Measurements from ENCODE around the gene NHLRC1. TPM values are rescaled to one million over a fixed set of nuclear protein-coding genes. Genes with fewer than 3 reads are reported as not detected.

NHLRC1 gene
- total and polyA plus RNA-seq, 4 donors, result 2.4 to 3.5 (median 3.1) TPM

DNA sequence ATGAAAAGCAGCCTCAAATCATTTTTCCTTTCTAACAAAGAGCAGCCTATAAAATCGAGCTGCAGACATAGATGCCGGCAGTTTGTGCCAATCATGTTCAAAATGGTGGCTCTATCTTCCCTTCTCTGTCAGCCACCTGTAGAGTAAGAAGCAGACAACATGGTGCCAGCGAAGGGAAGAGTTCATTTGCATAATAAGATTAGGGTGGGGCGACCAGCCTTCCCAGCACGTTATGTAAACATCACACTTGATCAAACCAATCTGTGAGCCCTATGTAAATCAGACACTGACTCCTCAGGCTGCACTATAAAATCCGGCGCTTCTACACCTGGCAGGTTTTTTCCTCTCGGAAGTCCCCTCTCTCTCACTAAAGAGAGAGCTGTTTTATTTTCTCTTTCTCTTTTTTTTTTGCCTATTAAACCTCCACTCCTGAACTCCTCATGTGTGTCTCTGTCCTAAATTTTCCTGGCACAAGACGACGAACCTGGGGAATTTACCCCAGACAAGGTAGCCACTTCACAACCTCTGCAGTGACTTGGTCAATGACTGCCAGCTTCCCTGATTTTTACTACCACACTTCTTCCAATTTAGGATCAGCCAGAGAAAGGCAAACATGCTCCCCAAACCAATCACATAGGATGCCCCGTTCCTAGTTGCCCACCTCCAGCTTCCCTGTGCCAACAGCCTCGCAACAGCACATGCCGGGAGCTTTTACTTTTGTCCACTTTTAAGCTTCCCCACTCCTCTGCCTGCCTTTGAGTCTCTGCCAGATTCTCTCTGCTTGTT lies 19.5 kb upstream of the NHLRC1 start:
- 83% methylated on average over 11 of the region's 13 CpGs for WGBS (ENCODE audit: insufficient coverage)
- H3K36me3 ChIP-seq (ENCODE audit: control insufficient read depth, insufficient read depth, low read length), result peaks cover 8% of the 10 kb centered on the region
- H3K9me3 ChIP-seq (ENCODE audit: control insufficient read depth, insufficient read depth, low read length), result no peaks in the 10 kb centered on the region
- no peak for DNase-seq (ENCODE audit: low read depth in 4 of 6, low spot score in 6 of 6)
- no peak overlapping the region for H3K4me3 ChIP-seq (ENCODE audit: low read depth, low read length)
- no peak overlapping the region for H3K27ac ChIP-seq (ENCODE audit: low read depth, low read length)
- H3K4me1 ChIP-seq (ENCODE audit: control insufficient read depth, insufficient read depth, low read length), result no peaks in the 10 kb centered on the region
- H3K27me3 ChIP-seq (ENCODE audit: control insufficient read depth, insufficient read depth, low read length), result no peaks in the 10 kb centered on the region

DNA sequence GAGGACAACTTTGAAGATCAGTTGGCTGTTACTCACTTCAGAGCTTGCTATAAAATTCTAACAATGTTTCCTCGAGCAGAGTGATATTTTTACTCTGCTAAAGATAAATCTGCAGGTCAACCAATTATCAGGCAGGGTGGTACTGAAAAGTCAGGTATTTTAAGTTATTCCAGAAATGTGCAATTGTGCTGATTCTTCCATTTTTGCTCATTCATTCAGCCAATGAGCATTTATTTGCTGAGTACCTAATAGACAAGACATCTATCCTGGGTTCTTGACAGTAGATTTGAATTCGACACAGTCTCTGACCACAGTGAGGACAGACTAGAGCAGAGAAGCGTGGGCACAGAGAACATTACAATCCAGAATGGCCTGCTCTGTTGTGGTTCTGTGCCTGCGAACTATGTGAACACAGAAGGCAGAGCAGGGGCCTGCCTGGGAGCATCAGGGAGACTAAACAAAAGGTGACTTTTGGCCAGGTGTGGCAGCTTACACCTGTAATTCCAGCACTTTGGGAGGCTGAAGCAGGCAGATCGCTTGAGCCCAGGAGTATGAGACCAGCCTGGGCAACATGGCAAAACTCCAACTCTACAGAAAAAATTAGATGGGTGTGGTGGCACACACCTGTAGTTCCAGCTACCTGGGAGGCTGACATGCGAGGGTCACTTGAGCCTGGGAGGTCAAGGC lies 17.6 kb upstream of the NHLRC1 start:
- no peak overlapping the region for H3K27ac ChIP-seq (ENCODE audit: low read depth, low read length)
- H3K27me3 ChIP-seq (ENCODE audit: control insufficient read depth, insufficient read depth, low read length), result no peaks in the 10 kb centered on the region
- peaks cover 14% of the 10 kb centered on the region for H3K36me3 ChIP-seq (ENCODE audit: control insufficient read depth, insufficient read depth, low read length)
- H3K9me3 ChIP-seq (ENCODE audit: control insufficient read depth, insufficient read depth, low read length), result no peaks in the 10 kb centered on the region
- no peak overlapping the region for H3K4me3 ChIP-seq (ENCODE audit: low read depth, low read length)
- no peak for DNase-seq (ENCODE audit: low read depth in 4 of 6, low spot score in 6 of 6)
- 98% methylated on average over 3 of the region's 6 CpGs for WGBS (ENCODE audit: insufficient coverage)
- H3K4me1 ChIP-seq (ENCODE audit: control insufficient read depth, insufficient read depth, low read length), result no peaks in the 10 kb centered on the region

- H3K36me3 ChIP-seq (ENCODE audit: control insufficient read depth, insufficient read depth, low read length), result peaks cover 14% of the 10 kb centered on the region
- H3K27me3 ChIP-seq (ENCODE audit: control insufficient read depth, insufficient read depth, low read length), result no peaks in the 10 kb centered on the region
- no peaks in the 10 kb centered on the region for H3K9me3 ChIP-seq (ENCODE audit: control insufficient read depth, insufficient read depth, low read length)
- H3K4me1 ChIP-seq (ENCODE audit: control insufficient read depth, insufficient read depth, low read length), result no peaks in the 10 kb centered on the region
- WGBS (ENCODE audit: insufficient coverage), result no CpG with 5 or more reads among the region's 5 CpGs
- no peak for DNase-seq (ENCODE audit: low read depth in 4 of 6, low spot score in 6 of 6)
- no peak overlapping the region for H3K27ac ChIP-seq (ENCODE audit: low read depth, low read length)
- no peak overlapping the region for H3K4me3 ChIP-seq (ENCODE audit: low read depth, low read length)
Measured at GRCh38 chr6:18138906-18139305, 16.4 kb upstream of the NHLRC1 start.

GRCh38 chr6:18136260-18136659 lies 13.8 kb upstream of the NHLRC1 start:
- no peak for DNase-seq (ENCODE audit: low read depth in 4 of 6, low spot score in 6 of 6)
- H3K9me3 ChIP-seq (ENCODE audit: control insufficient read depth, insufficient read depth, low read length), result no peaks in the 10 kb centered on the region
- H3K36me3 ChIP-seq (ENCODE audit: control insufficient read depth, insufficient read depth, low read length), result peaks cover 16% of the 10 kb centered on the region
- H3K27me3 ChIP-seq (ENCODE audit: control insufficient read depth, insufficient read depth, low read length), result no peaks in the 10 kb centered on the region
- H3K4me3 ChIP-seq (ENCODE audit: low read depth, low read length), result no peak overlapping the region
- H3K27ac ChIP-seq (ENCODE audit: low read depth, low read length), result no peak overlapping the region
- H3K4me1 ChIP-seq (ENCODE audit: control insufficient read depth, insufficient read depth, low read length), result no peaks in the 10 kb centered on the region
- WGBS (ENCODE audit: insufficient coverage), result 93% methylated on average over 6 of the region's 10 CpGs

GRCh38 chr6:18135171-18135570 lies 12.7 kb upstream of the NHLRC1 start:
- H3K4me1 ChIP-seq (ENCODE audit: control insufficient read depth, insufficient read depth, low read length), result no peaks in the 10 kb centered on the region
- H3K27ac ChIP-seq (ENCODE audit: low read depth, low read length), result no peak overlapping the region
- no peak overlapping the region for H3K4me3 ChIP-seq (ENCODE audit: low read depth, low read length)
- DNase-seq (ENCODE audit: low read depth in 4 of 6, low spot score in 6 of 6), result no peak
- H3K36me3 ChIP-seq (ENCODE audit: control insufficient read depth, insufficient read depth, low read length), result peaks cover 18% of the 10 kb centered on the region
- H3K27me3 ChIP-seq (ENCODE audit: control insufficient read depth, insufficient read depth, low read length), result no peaks in the 10 kb centered on the region
- no peaks in the 10 kb centered on the region for H3K9me3 ChIP-seq (ENCODE audit: control insufficient read depth, insufficient read depth, low read length)
- no CpG with 5 or more reads among the region's 2 CpGs for WGBS (ENCODE audit: insufficient coverage)

GRCh38 chr6:18132346-18132745 lies 9.9 kb upstream of the NHLRC1 start:
- 86% methylated on average over 1 of the region's 3 CpGs for WGBS (ENCODE audit: insufficient coverage)
- no peak for DNase-seq (ENCODE audit: low read depth in 4 of 6, low spot score in 6 of 6)
- no peaks in the 10 kb centered on the region for H3K9me3 ChIP-seq (ENCODE audit: control insufficient read depth, insufficient read depth, low read length)
- no peak overlapping the region for H3K27ac ChIP-seq (ENCODE audit: low read depth, low read length)
- no peaks in the 10 kb centered on the region for H3K4me1 ChIP-seq (ENCODE audit: control insufficient read depth, insufficient read depth, low read length)
- no peak overlapping the region for H3K4me3 ChIP-seq (ENCODE audit: low read depth, low read length)
- H3K36me3 ChIP-seq (ENCODE audit: control insufficient read depth, insufficient read depth, low read length), result peaks cover 19% of the 10 kb centered on the region
- H3K27me3 ChIP-seq (ENCODE audit: control insufficient read depth, insufficient read depth, low read length), result no peaks in the 10 kb centered on the region

GRCh38 chr6:18126121-18126520 lies 3.6 kb upstream of the NHLRC1 start:
- H3K9me3 ChIP-seq (ENCODE audit: control insufficient read depth, insufficient read depth, low read length), result peaks cover 2% of the 10 kb centered on the region
- H3K4me1 ChIP-seq (ENCODE audit: control insufficient read depth, insufficient read depth, low read length), result peaks cover 15% of the 10 kb centered on the region
- no peak for DNase-seq (ENCODE audit: low read depth in 4 of 6, low spot score in 6 of 6)
- 77% methylated on average over 5 of the region's 5 CpGs for WGBS (ENCODE audit: insufficient coverage)
- H3K27ac ChIP-seq (ENCODE audit: low read depth, low read length), result no peak overlapping the region
- H3K36me3 ChIP-seq (ENCODE audit: control insufficient read depth, insufficient read depth, low read length), result peaks cover 7% of the 10 kb centered on the region
- H3K4me3 ChIP-seq (ENCODE audit: low read depth, low read length), result no peak overlapping the region
- H3K27me3 ChIP-seq (ENCODE audit: control insufficient read depth, insufficient read depth, low read length), result no peaks in the 10 kb centered on the region

DNA sequence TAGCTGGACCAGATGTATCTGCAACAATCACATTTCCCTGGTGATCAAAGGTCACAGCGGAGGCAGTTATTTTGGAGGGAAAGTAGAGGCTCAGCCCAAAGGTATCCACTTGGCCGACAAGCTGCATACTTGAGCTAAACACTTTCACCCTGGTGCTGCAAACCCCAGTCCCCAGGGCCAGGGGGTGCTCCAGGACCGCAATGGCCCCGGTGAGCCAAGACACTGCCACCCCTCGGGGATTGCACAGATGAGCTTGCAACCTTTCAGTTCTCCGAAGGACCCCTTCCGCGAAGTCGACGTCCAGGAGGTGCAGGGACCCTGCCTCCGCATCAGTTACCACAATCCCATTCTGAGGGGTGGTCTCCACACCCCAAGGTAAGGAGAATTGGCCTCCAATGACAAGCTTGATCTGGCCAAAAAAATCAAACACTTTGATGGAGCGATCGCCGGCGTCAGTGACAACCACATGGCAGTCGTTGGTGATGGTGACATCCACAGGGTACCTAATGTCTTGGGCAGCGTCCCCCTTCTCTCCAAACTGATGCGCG lies 823 bp downstream of the NHLRC1 start:
- Histone ChIP-seq H3K4me1 (ENCODE audit: control insufficient read depth, insufficient read depth, low read length) (peaks cover 15% of the 10 kb centered on the region), H3K9me3 (ENCODE audit: control insufficient read depth, insufficient read depth, low read length) (peaks cover 6% of the 10 kb centered on the region), H3K27me3 (ENCODE audit: control insufficient read depth, insufficient read depth, low read length) (no peaks in the 10 kb centered on the region), H3K4me3 (ENCODE audit: low read depth, low read length) (peak overlapping the region; percentile 37), H3K27ac (ENCODE audit: low read depth, low read length) (no peak overlapping the region), H3K36me3 (ENCODE audit: control insufficient read depth, insufficient read depth, low read length) (no peaks in the 10 kb centered on the region)
- no peak for DNase-seq (ENCODE audit: low read depth in 4 of 6, low spot score in 6 of 6)
- 38% methylated on average over 18 of the region's 19 CpGs for WGBS (ENCODE audit: insufficient coverage)

DNA sequence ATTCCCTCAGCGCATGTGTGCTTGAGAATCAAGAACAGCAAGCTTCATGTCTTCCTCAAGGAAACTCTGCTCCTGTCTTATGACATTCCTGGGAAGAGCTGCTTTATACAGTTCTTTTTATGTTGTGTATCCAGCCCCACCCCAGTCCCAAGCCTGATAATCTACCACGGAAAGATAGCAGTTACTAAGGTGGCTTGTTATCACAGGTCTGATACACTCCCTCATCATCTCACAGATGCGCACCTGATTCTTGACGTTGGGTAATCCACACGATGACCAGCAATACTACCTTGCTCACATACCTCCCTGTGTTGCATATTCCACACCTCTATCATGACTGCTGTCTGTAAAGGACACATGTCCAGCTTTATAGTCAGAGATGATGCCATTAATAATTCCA lies 3.2 kb downstream of the NHLRC1 start:
- Histone ChIP-seq H3K27ac (ENCODE audit: low read depth, low read length) (no peak overlapping the region), H3K4me3 (ENCODE audit: low read depth, low read length) (no peak overlapping the region), H3K27me3 (ENCODE audit: control insufficient read depth, insufficient read depth, low read length) (no peaks in the 10 kb centered on the region), H3K36me3 (ENCODE audit: control insufficient read depth, insufficient read depth, low read length) (no peaks in the 10 kb centered on the region), H3K9me3 (ENCODE audit: control insufficient read depth, insufficient read depth, low read length) (peaks cover 6% of the 10 kb centered on the region), H3K4me1 (ENCODE audit: control insufficient read depth, insufficient read depth, low read length) (peaks cover 15% of the 10 kb centered on the region)
- 79% methylated on average over 2 of the region's 5 CpGs for WGBS (ENCODE audit: insufficient coverage)
- no peak for DNase-seq (ENCODE audit: low read depth in 4 of 6, low spot score in 6 of 6)
